HG03159 (cell line): ENCODE results near the gene NSUN7.

Experiments used
- ATAC-seq: cut with Tn5 transposase; IDR thresholded peaks from one replicate; pipeline ENCODE4 v1.9.1; 2021; ENCODE audit warnings: mild to moderate bottlenecking, moderate library complexity; ENCODE audit not compliant: unreplicated experiment

Gene NSUN7

GRCh38 chr4:40845154-40845835 is 95.5 kb downstream of the NSUN7 start:
- no peak for ATAC-seq

- ATAC-seq = no peak
Measured at GRCh38 chr4:40846532-40846931, 96.8 kb downstream of the NSUN7 start.

DNA sequence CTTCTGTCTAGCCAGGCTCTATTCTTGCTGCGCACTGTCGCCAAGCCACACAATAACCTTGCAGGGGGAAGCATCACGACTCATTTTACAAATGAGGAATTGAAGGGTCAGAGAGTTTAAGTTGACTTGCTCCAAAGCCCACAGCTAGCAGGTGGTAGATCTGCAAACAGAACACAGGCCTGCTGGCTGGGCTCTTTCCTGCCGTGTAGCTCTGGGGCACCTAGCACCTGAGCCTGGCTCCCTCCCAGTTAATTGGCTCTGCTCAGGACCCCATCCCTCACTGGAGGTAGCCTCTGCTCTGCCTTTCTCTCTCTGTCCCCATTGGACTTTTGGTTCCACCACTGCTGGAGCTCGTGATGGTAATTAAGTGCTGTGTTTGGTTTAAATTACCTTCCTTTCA is 98.5 kb downstream of the NSUN7 start:
- no peak for ATAC-seq

DNA sequence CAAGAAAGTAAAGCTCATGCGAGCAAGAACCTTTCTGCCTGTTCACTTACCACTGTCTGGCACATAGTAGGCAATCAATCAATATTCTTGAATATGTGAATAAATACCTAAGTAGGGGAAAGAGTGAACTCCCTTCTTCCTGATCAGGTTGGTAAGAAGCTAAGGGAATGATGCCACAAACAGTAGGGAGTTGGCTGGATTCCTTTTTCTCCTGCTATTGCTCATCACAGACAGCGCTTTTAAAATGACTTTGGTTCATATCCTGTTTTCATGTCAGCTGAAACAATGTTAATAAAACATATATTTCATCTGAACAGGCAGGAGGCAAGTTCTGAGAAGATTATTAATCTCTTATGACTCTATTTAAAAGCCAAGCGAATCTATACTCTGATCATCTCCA is 99.2 kb downstream of the NSUN7 start:
- ATAC-seq = no peak

- no peak for ATAC-seq
Measured at GRCh38 chr4:40850496-40850895, 100.7 kb downstream of the NSUN7 start.

DNA sequence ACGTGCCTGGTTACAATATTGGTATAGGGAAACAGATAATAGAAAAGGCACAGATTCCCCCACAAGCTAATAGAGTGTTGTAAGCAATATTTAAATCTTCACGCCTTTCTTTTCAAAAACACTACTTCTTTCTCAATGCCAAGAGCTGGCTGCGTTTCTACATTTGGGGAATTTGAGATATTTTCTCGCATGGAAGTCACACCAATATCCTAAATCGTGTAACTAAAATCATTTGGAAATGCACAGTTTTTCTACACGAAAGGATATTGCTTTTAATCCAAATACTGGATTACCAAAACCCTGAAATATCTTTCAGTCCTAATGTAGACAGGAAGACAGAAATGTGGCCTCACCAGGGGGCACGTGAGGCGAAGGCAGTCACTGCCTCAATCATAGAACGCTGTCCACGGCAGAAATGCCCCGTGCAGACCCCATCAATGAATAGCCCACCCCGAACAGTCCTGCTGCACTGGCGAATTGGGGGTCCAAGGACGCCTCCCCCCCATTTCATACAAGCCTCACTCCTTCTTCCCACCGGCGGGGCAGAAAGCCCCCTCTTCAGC is 106.6 kb downstream of the NSUN7 start:
- peak; percentile 4 for ATAC-seq

DNA sequence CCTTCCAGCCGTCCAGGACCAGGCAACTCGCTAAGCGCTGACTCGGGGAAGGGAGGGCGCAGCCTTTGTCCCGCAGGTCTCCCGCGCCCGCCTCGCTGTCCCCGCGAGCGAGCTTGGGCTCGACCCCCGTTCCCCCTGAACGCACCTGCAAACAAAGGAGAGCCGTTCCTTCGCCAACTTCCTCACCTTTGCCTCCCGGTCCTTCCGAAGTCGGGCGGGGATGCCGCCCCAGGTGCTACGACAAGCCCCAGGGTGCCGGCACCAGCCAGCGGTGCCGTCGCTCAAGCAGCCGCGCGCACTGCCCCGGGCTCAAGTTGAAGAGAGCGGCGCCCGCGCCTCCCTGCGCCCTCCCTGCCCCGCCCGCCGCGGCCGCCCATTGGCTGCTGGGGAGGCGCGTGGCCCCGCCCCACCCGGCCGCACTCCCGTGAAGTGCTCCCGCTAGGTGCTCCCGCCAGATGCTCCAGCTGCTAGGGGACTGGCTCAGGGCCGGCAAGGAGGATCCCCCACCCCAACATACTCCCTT is 107.1 kb downstream of the NSUN7 start:
- peak; percentile 83 for ATAC-seq

GRCh38 chr4:40857956-40858355 is 108.2 kb downstream of the NSUN7 start:
- no peak for ATAC-seq

DNA sequence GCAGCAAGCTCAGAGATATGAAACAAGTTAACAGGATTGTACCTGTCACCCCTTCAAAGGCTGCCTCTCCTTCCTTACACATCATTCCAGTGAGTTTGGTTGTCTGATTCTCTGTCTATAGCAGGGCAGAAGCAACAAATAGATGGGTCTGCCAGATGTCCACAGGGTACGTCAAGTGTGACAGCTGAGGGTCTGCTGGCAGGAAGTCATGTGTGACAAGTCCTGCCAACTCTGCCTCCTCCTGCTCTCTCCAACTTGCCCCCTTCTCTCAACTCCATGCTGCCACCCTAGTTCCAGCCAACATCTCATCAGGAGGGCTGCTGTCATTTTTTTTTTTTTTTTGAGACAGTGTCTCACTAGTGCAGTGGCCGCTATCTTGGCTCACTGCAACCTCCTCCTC is 109.2 kb downstream of the NSUN7 start:
- ATAC-seq = no peak
